HS-5 (cell line): Measurements from ENCODE around the gene SYNJ2.
"Not testable (repeated sequence)": the region's sequence is repeated elsewhere in the genome, so short reads cannot be mapped to it uniquely, and the experiment has no call there.

Experiments
- DNase-seq: peaks from one replicate; pipeline ENCODE4 v3.0.0-alpha.2; 2012; ENCODE audit warnings: low read depth

Gene SYNJ2

GRCh38 chr6:157954150-157955117 lies 27.2 kb upstream of the SYNJ2 start:
- DNase-seq, result no peak

- no peak for DNase-seq
Measured at GRCh38 chr6:157955675-157956074, 26.0 kb upstream of the SYNJ2 start.

GRCh38 chr6:157956171-157956730 lies 25.4 kb upstream of the SYNJ2 start:
- no peak for DNase-seq

GRCh38 chr6:157959451-157960227 lies 22.0 kb upstream of the SYNJ2 start:
- DNase-seq, result no peak

GRCh38 chr6:157961153-157961831 lies 20.4 kb upstream of the SYNJ2 start:
- DNase-seq, result no peak

- DNase-seq, result no peak
Measured at GRCh38 chr6:157961832-157962575, 19.7 kb upstream of the SYNJ2 start.

- DNase-seq, result peak; percentile 75
Measured at GRCh38 chr6:157962601-157963302, 18.9 kb upstream of the SYNJ2 start.

- no peak for DNase-seq
Measured at GRCh38 chr6:157964100-157964499, 17.6 kb upstream of the SYNJ2 start.

GRCh38 chr6:157965387-157965786 lies 16.3 kb upstream of the SYNJ2 start:
- no peak for DNase-seq

GRCh38 chr6:157966589-157966977 lies 15.1 kb upstream of the SYNJ2 start:
- no peak for DNase-seq

GRCh38 chr6:157967020-157967419 lies 14.6 kb upstream of the SYNJ2 start:
- DNase-seq, result no peak

GRCh38 chr6:157967486-157967885 lies 14.2 kb upstream of the SYNJ2 start:
- no peak for DNase-seq

- not testable (repeated sequence) for DNase-seq
Measured at GRCh38 chr6:157972177-157972576, 9.5 kb upstream of the SYNJ2 start.

GRCh38 chr6:157974341-157974894 lies 7.2 kb upstream of the SYNJ2 start:
- DNase-seq, result no peak

GRCh38 chr6:157974967-157975366 lies 6.7 kb upstream of the SYNJ2 start:
- no peak for DNase-seq

- no peak for DNase-seq
Measured at GRCh38 chr6:157975456-157975855, 6.2 kb upstream of the SYNJ2 start.

- DNase-seq, result no peak
Measured at GRCh38 chr6:157976345-157977175, 5.1 kb upstream of the SYNJ2 start.

- DNase-seq, result no peak
Measured at GRCh38 chr6:157977176-157977804, 4.4 kb upstream of the SYNJ2 start.
